GM19438 (cell line): ENCODE measurements around the gene AGBL4.
A peak's percentile ranks its signal among the peaks of the same experiment; 100 is the strongest.

ENCODE experiments used
- ATAC-seq: cut with Tn5 transposase; IDR thresholded peaks from one replicate; pipeline ENCODE4 v1.9.1; 2021; ENCODE audit warnings: low read depth; ENCODE audit not compliant: unreplicated experiment

Gene AGBL4

GRCh38 chr1:48695161-48695560 is 1328.6 kb downstream of the AGBL4 start:
- no peak for ATAC-seq

GRCh38 chr1:48693674-48694320 is 1330.0 kb downstream of the AGBL4 start:
- ATAC-seq, result no peak

- ATAC-seq, result no peak
Measured at GRCh38 chr1:48693180-48693579, 1330.6 kb downstream of the AGBL4 start.

GRCh38 chr1:48692235-48692634 is 1331.5 kb downstream of the AGBL4 start:
- ATAC-seq, result no peak

GRCh38 chr1:48691429-48692001 is 1332.2 kb downstream of the AGBL4 start:
- no peak for ATAC-seq

GRCh38 chr1:48688102-48688760 is 1335.5 kb downstream of the AGBL4 start:
- ATAC-seq, result peak; percentile 86

GRCh38 chr1:48687282-48688045 is 1336.3 kb downstream of the AGBL4 start:
- no peak for ATAC-seq

- ATAC-seq, result no peak
Measured at GRCh38 chr1:48686159-48686558, 1337.6 kb downstream of the AGBL4 start.

- ATAC-seq, result no peak
Measured at GRCh38 chr1:48684381-48684780, 1339.4 kb downstream of the AGBL4 start.

GRCh38 chr1:48683839-48684238 is 1339.9 kb downstream of the AGBL4 start:
- ATAC-seq, result no peak

GRCh38 chr1:48681476-48682305 is 1342.1 kb downstream of the AGBL4 start:
- no peak for ATAC-seq

GRCh38 chr1:48680411-48681035 is 1343.2 kb downstream of the AGBL4 start:
- ATAC-seq, result no peak

- no peak for ATAC-seq
Measured at GRCh38 chr1:48679859-48680258, 1343.9 kb downstream of the AGBL4 start.

- peak; percentile 44 for ATAC-seq
Measured at GRCh38 chr1:48678710-48679505, 1344.8 kb downstream of the AGBL4 start.

GRCh38 chr1:48677306-48678287 is 1346.2 kb downstream of the AGBL4 start:
- peak; percentile 40 for ATAC-seq

- ATAC-seq, result peak; percentile 48
Measured at GRCh38 chr1:48676822-48677221, 1346.9 kb downstream of the AGBL4 start.

- peak; percentile 2 for ATAC-seq
Measured at GRCh38 chr1:48676376-48676775, 1347.4 kb downstream of the AGBL4 start.

GRCh38 chr1:48675251-48675650 is 1348.5 kb downstream of the AGBL4 start:
- ATAC-seq, result no peak
